GM12878 (cell line): ENCODE results near the gene LY6G5C. TPM values are rescaled to one million over a fixed set of nuclear protein-coding genes. Genes with fewer than 3 reads are reported as not detected.

Experiments
- CBX5 ChIP-seq: sonication (generic); IDR thresholded peaks from 2 replicates; pipeline ENCODE4 v1.6.1; 2016; ENCODE audit warnings: low read depth, moderate library complexity, mild to moderate bottlenecking, inconsistent platforms
- CHD4 ChIP-seq: fragments of 200-600 bp; sonication (generic); IDR thresholded peaks from 2 replicates; pipeline ENCODE4 v1.6.1; 2016; ENCODE audit warnings: mild to moderate bottlenecking
- CTCF ChIP-seq, 3 experiments: IDR thresholded peaks in 2 of 3; conservative IDR thresholded peaks in 1 of 3; 2 replicates each; pipeline ENCODE4 v1.5.1; 2011; ENCODE audit warnings: low read depth in 3 of 3, low read length in 3 of 3, mild to moderate bottlenecking in 3 of 3, control low read depth in 2 of 3, moderate library complexity in 2 of 3, inconsistent platforms in 1 of 3, mixed read lengths in 1 of 3; ENCODE audit not compliant: control insufficient read depth in 2 of 3, insufficient read depth in 1 of 3; ENCODE audit errors: extremely low read depth in 1 of 3
- FOXK2 ChIP-seq: fragments of 450-650 bp; IDR thresholded peaks from 2 replicates; pipeline ENCODE4 v1.6.1; 2017; ENCODE audit warnings: mild to moderate bottlenecking, moderate library complexity
- GABPA ChIP-seq: IDR thresholded peaks from 2 replicates; pipeline ENCODE4 v1.6.1; 2014; ENCODE audit warnings: antibody characterized with exemption, low read depth, mild to moderate bottlenecking, inconsistent platforms
- HDAC2 ChIP-seq: fragments of 200-600 bp; sonication (generic); IDR thresholded peaks from 2 replicates; pipeline ENCODE4 v1.6.1; 2017
- NBN ChIP-seq: fragments of 450-650 bp; IDR thresholded peaks from 2 replicates; pipeline ENCODE4 v1.6.1; 2016
- NFYB ChIP-seq: IDR thresholded peaks from 2 replicates; pipeline ENCODE4 v1.6.1; 2011; ENCODE audit warnings: low read depth, mild to moderate bottlenecking, low read length, improper control_type of control experiment, moderate library complexity; ENCODE audit not compliant: insufficient read depth
- NRF1 ChIP-seq: conservative IDR thresholded peaks from 2 replicates; pipeline ENCODE4 v1.6.1; 2011; ENCODE audit warnings: mild to moderate bottlenecking, low read depth, low read length, improper control_type of control experiment
- POLR2A ChIP-seq: IDR thresholded peaks from 2 replicates; pipeline ENCODE4 v1.6.1; 2011; ENCODE audit warnings: low read depth, mild to moderate bottlenecking, low read length
- RAD21 ChIP-seq: IDR thresholded peaks from 2 replicates; pipeline ENCODE4 v1.6.1; 2011; ENCODE audit warnings: mild to moderate bottlenecking, low read depth, low read length, moderate library complexity; ENCODE audit not compliant: insufficient read depth
- RELA ChIP-seq: fragments of 450-650 bp; IDR thresholded peaks from 2 replicates; pipeline ENCODE4 v1.8.0; 2014; ENCODE audit warnings: borderline replicate concordance; ENCODE audit not compliant: partially characterized antibody
- SKIL ChIP-seq: fragments of 450-650 bp; IDR thresholded peaks from 2 replicates; pipeline ENCODE4 v1.6.1; 2017; ENCODE audit warnings: mild to moderate bottlenecking, low read depth, inconsistent platforms; ENCODE audit not compliant: poor library complexity, severe bottlenecking
- SMC3 ChIP-seq: IDR thresholded peaks from 2 replicates; pipeline ENCODE4 v1.6.1; 2011; ENCODE audit warnings: low read length, improper control_type of control experiment, borderline replicate concordance
- SPI1 ChIP-seq: IDR thresholded peaks from 2 replicates; pipeline ENCODE4 v1.6.1; 2011; ENCODE audit warnings: low read depth, mild to moderate bottlenecking, low read length, moderate library complexity, borderline replicate concordance; ENCODE audit not compliant: insufficient read depth
- SREBF1 ChIP-seq: IDR thresholded peaks from 2 replicates; pipeline ENCODE4 v1.6.1; 2012; ENCODE audit warnings: mild to moderate bottlenecking, low read length
- STAT1 ChIP-seq: fragments of 450-650 bp; conservative IDR thresholded peaks from 2 replicates; pipeline ENCODE4 v1.6.1; 2014; ENCODE audit warnings: antibody characterized with exemption, mild to moderate bottlenecking
- TAF1 ChIP-seq: IDR thresholded peaks from 2 replicates; pipeline ENCODE4 v1.6.1; 2011; ENCODE audit warnings: mild to moderate bottlenecking, low read depth, low read length, borderline replicate concordance
- ZNF217 ChIP-seq: fragments of 450-650 bp; IDR thresholded peaks from 2 replicates; pipeline ENCODE4 v1.6.1; 2017; ENCODE audit warnings: antibody characterized with exemption, mild to moderate bottlenecking
- polyA plus RNA-seq, 11 experiments: library from polyadenylated mRNA; depleted of rRNA in 4 of 11; unstranded in 6 of 11; stranded (reverse) in 5 of 11; fragments of >200 nt; fragmentation: Nextera tagmentation in 4 of 11; fragmentation: Illumina TruSeq in 1 of 11; extraction: Ambion mirVana in 4 of 11; extraction: Trizol in 1 of 11; gene quantifications; 1 replicate in 1 of 11; 2 replicates in 10 of 11; pipeline versions ENCODE4 v1.2.1 to v1.2.3, GENCODE V29; 2011 to 2016; ENCODE audit warnings: inconsistent platforms in 2 of 11, missing spikeins in 2 of 11, low read depth in 1 of 11
- total RNA-seq, 4 experiments: library from RNA; depleted of rRNA in 3 of 4; stranded (reverse); fragments of >200 nt in 3 of 4; fragmentation: Illumina TruSeq in 1 of 4; extraction: Trizol in 1 of 4; gene quantifications; 2 replicates each; pipeline versions ENCODE4 v1.2.1 to v1.2.3, GENCODE V29; 2013 to 2021
- TF ChIP-seq, protein P1 (sequence below): IDR thresholded peaks from 2 replicates; pipeline ENCODE4 v1.6.1; 2011; ENCODE audit warnings: mild to moderate bottlenecking, low read depth, low read length, moderate library complexity; ENCODE audit not compliant: insufficient replicate concordance

Gene LY6G5C
- total and polyA plus RNA-seq, 10 of the 15 experiments (the other 5 are each of a cell fraction or from before 2014, with no cell fraction given) = 0.76 to 6.1 (median 1.7) TPM

GRCh38 chr6:31702819-31703716, 22.2 kb upstream of the LY6G5C start, which contains the start of gene ABHD16A (continued):
- TF ChIP-seq, protein P1, sequence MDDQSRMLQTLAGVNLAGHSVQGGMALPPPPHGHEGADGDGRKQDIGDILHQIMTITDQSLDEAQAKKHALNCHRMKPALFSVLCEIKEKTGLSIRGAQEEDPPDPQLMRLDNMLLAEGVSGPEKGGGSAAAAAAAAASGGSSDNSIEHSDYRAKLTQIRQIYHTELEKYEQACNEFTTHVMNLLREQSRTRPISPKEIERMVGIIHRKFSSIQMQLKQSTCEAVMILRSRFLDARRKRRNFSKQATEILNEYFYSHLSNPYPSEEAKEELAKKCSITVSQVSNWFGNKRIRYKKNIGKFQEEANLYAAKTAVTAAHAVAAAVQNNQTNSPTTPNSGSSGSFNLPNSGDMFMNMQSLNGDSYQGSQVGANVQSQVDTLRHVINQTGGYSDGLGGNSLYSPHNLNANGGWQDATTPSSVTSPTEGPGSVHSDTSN = no peak
- TF ChIP-seq SPI1 (no peak), ZNF217 (no peak), GABPA (peak; percentile 23; the same call in 1 of the 2 replicates), TAF1 (peak; percentile 52), NRF1 (no peak), SMC3 (peak; percentile 2; the same call in 1 of the 2 replicates), NFYB (0 out of 2 replicates have a peak, but pooled peaks have one; percentile 8), SREBF1 (peak; percentile 91), POLR2A (peak; percentile 88), FOXK2 (peak; percentile 97), NBN (peak; percentile 76), RAD21 (no peak), RELA (no peak), CHD4 (no peak), STAT1 (no peak), SKIL (peak; percentile 80), CBX5 (no peak), CTCF (IDR thresholded peaks at IDR 0.05 in 2 of 3, conservative IDR thresholded peaks at IDR 0.05 in 1 of 3; ENCODE audit: control insufficient read depth in 2 of 3, extremely low read depth in 1 of 3, insufficient read depth in 1 of 3, low read depth in 3 of 3, low read length in 3 of 3) (0 out of 6 replicates have a peak, but pooled peaks of 1 of the 3 experiments have one; percentile 11), HDAC2 (no peak)
